Measurements from ENCODE around the gene CLASP2. TPM values are rescaled to one million over a fixed set of nuclear protein-coding genes. Genes with fewer than 3 reads are reported as not detected.
"Not testable (repeated sequence)": the region's sequence is repeated elsewhere in the genome, so short reads cannot be mapped to it uniquely, and the experiment has no call there.

CLASP2 gene
- 19.7 and 26.5 TPM in 2 replicates for total RNA-seq (2014; rRNA removed; shearing (Covaris generic))

- DNase-seq (ENCODE audit: low spot score) = peak; percentile 69
These were observed at the start of gene CLASP2 for GRCh38 chr3:33717866-33718594. Gene CLASP2, minus strand, starts transcription at chr3:33718254. Its CDS starts 252 bp downstream, at chr3:33718002.

GRCh38 chr3:33758864-33759263 is 40.8 kb upstream of the CLASP2 start:
- no peak for DNase-seq (ENCODE audit: low spot score)

GRCh38 chr3:33758281-33758680 is 40.2 kb upstream of the CLASP2 start:
- DNase-seq (ENCODE audit: low spot score) = no peak

- not testable (repeated sequence) for DNase-seq (ENCODE audit: low spot score)
These were observed 36.3 kb upstream of the CLASP2 start for GRCh38 chr3:33754391-33754790.

- peak; percentile 5 for DNase-seq (ENCODE audit: low spot score)
These were observed 33.3 kb upstream of the CLASP2 start for GRCh38 chr3:33751336-33751735.

GRCh38 chr3:33750211-33750548 is 32.1 kb upstream of the CLASP2 start:
- no peak for DNase-seq (ENCODE audit: low spot score)

GRCh38 chr3:33749546-33750210 is 31.6 kb upstream of the CLASP2 start:
- DNase-seq (ENCODE audit: low spot score) = no peak

- DNase-seq (ENCODE audit: low spot score) = no peak
These were observed 28.5 kb upstream of the CLASP2 start for GRCh38 chr3:33746416-33747116.

- no peak for DNase-seq (ENCODE audit: low spot score)
These were observed 19.1 kb upstream of the CLASP2 start for GRCh38 chr3:33737146-33737545.

GRCh38 chr3:33732394-33732793 is 14.3 kb upstream of the CLASP2 start:
- DNase-seq (ENCODE audit: low spot score) = no peak

- no peak for DNase-seq (ENCODE audit: low spot score)
These were observed 11.9 kb upstream of the CLASP2 start for GRCh38 chr3:33729993-33730392.

- no peak for DNase-seq (ENCODE audit: low spot score)
These were observed 6.2 kb upstream of the CLASP2 start for GRCh38 chr3:33724256-33724655.

- no peak for DNase-seq (ENCODE audit: low spot score)
These were observed 4.7 kb upstream of the CLASP2 start for GRCh38 chr3:33722626-33723370.

- DNase-seq (ENCODE audit: low spot score) = no peak
These were observed 4.1 kb upstream of the CLASP2 start for GRCh38 chr3:33722191-33722590.

GRCh38 chr3:33718595-33718907 is 497 bp upstream of the CLASP2 start:
- DNase-seq (ENCODE audit: low spot score) = no peak

GRCh38 chr3:33717616-33717865 is 513 bp downstream of the CLASP2 start:
- no peak for DNase-seq (ENCODE audit: low spot score)

GRCh38 chr3:33716227-33716626 is 1.8 kb downstream of the CLASP2 start:
- no peak for DNase-seq (ENCODE audit: low spot score)

- no peak for DNase-seq (ENCODE audit: low spot score)
These were observed 7.0 kb downstream of the CLASP2 start for GRCh38 chr3:33711100-33711499.

- no peak for DNase-seq (ENCODE audit: low spot score)
These were observed 12.0 kb downstream of the CLASP2 start for GRCh38 chr3:33706056-33706455.

GRCh38 chr3:33704891-33705290 is 13.2 kb downstream of the CLASP2 start:
- no peak for DNase-seq (ENCODE audit: low spot score)

GRCh38 chr3:33699275-33699674 is 18.8 kb downstream of the CLASP2 start:
- DNase-seq (ENCODE audit: low spot score) = no peak

- no peak for DNase-seq (ENCODE audit: low spot score)
These were observed 23.1 kb downstream of the CLASP2 start for GRCh38 chr3:33694944-33695343.

GRCh38 chr3:33690341-33690740 is 27.7 kb downstream of the CLASP2 start:
- no peak for DNase-seq (ENCODE audit: low spot score)

All from H4 (cell line).